Mucosa of rectum (tissue), 2 donors: ENCODE measurements around the gene GSTM3.
"Not testable (repeated sequence)": the region's sequence is repeated elsewhere in the genome, so short reads cannot be mapped to it uniquely, and the experiment has no call there.

ENCODE experiments used
- H3K27ac ChIP-seq, 2 donors: one replicate each; pipeline ENCODE4 v1.7.0; 2013; ENCODE audit warnings: inconsistent platforms in 2 of 2, low read depth in 2 of 2, low read length in 2 of 2
- H3K27me3 ChIP-seq, 2 donors: one replicate each; pipeline ENCODE4 v1.7.0; 2013; ENCODE audit warnings: low read length in 2 of 2; ENCODE audit not compliant: control insufficient read depth in 2 of 2, insufficient read depth in 2 of 2
- H3K36me3 ChIP-seq, 2 donors: one replicate each; pipeline ENCODE4 v1.7.0; 2013; ENCODE audit warnings: low read length in 2 of 2; ENCODE audit not compliant: control insufficient read depth in 2 of 2, insufficient read depth in 2 of 2
- H3K4me1 ChIP-seq, 2 donors: one replicate each; pipeline ENCODE4 v1.7.0; 2013; ENCODE audit warnings: low read length in 2 of 2, mild to moderate bottlenecking in 1 of 2; ENCODE audit not compliant: control insufficient read depth in 2 of 2, insufficient read depth in 2 of 2
- H3K4me3 ChIP-seq, 2 donors: one replicate each; pipeline ENCODE4 v1.7.0; 2013; ENCODE audit warnings: low read length in 2 of 2
- H3K9ac ChIP-seq, 2 donors: one replicate each; pipeline ENCODE4 v1.7.0; 2013; ENCODE audit warnings: low read length in 2 of 2, low read depth in 1 of 2, mild to moderate bottlenecking in 1 of 2
- H3K9me3 ChIP-seq, 2 donors: one replicate each; pipeline ENCODE4 v1.7.0; 2013; ENCODE audit warnings: low read length in 2 of 2; ENCODE audit not compliant: control insufficient read depth in 2 of 2
- donor health status: healthy.
- donor health status: Normal muscosa, but diverticular disease.

GSTM3 gene

GRCh38 chr1:109768335-109768650 lies 27.5 kb upstream of the GSTM3 start:
- Histone ChIP-seq H3K27ac (no peak overlapping the region), H3K4me1 (peaks cover 23 to 30% of the 10 kb centered on the region in 2 donors), H3K36me3 (no peaks in the 10 kb centered on the region)

GRCh38 chr1:109767637-109768334 lies 26.9 kb upstream of the GSTM3 start:
- H3K4me3 ChIP-seq: no peak overlapping the region
- no peaks in the 10 kb centered on the region for H3K27me3 ChIP-seq
- peaks cover 21 to 31% of the 10 kb centered on the region in 2 donors for H3K4me1 ChIP-seq
- H3K27ac ChIP-seq: no peak overlapping the region
- no peaks in the 10 kb centered on the region for H3K36me3 ChIP-seq
- no peak overlapping the region for H3K9ac ChIP-seq
- H3K9me3 ChIP-seq: no peaks in the 10 kb centered on the region

More at GRCh38 chr1:109768335-109768650, 27.5 kb upstream of the GSTM3 start:
- Histone ChIP-seq H3K9ac (no peak overlapping the region), H3K4me3 (no peak overlapping the region), H3K27me3 (no peaks in the 10 kb centered on the region), H3K9me3 (no peaks in the 10 kb centered on the region)

- H3K4me3 ChIP-seq, H3K36me3 ChIP-seq, H3K9ac ChIP-seq, H3K9me3 ChIP-seq, H3K27me3 ChIP-seq: not testable (repeated sequence)
- Histone ChIP-seq H3K27ac (peak overlapping the region in 1 of 2 donors; percentile 97), H3K4me1 (peaks cover 23 to 35% of the 10 kb centered on the region in 2 donors)
These were observed 26.3 kb upstream of the GSTM3 start for GRCh38 chr1:109766991-109767636.

- Histone ChIP-seq H3K36me3 (peaks cover 0 to 8% of the 10 kb centered on the region in 2 donors), H3K27me3 (no peaks in the 10 kb centered on the region), H3K27ac (peak overlapping the region; percentile 97 to 98), H3K9me3 (no peaks in the 10 kb centered on the region), H3K4me3 (peak overlapping the region; percentile 17 to 48), H3K4me1 (peaks cover 33 to 41% of the 10 kb centered on the region in 2 donors), H3K9ac (peak overlapping the region in 1 of 2 donors; percentile 42)
These were observed 25.2 kb upstream of the GSTM3 start for GRCh38 chr1:109765896-109766615.

- Histone ChIP-seq H3K4me3 (peak overlapping the region; percentile 17 to 48), H3K9ac (peak overlapping the region in 1 of 2 donors; percentile 42), H3K4me1 (peaks cover 38 to 41% of the 10 kb centered on the region in 2 donors)
These were observed 24.6 kb upstream of the GSTM3 start for GRCh38 chr1:109765483-109765815.

GRCh38 chr1:109764561-109765482 lies 24.0 kb upstream of the GSTM3 start:
- Histone ChIP-seq H3K27ac (peak overlapping the region; percentile 97 to 98), H3K4me3 (peak overlapping the region in 1 of 2 donors; percentile 89), H3K4me1 (peaks cover 39 to 41% of the 10 kb centered on the region in 2 donors), H3K9ac (peak overlapping the region; percentile 100), H3K36me3 (peaks cover 2 to 16% of the 10 kb centered on the region in 2 donors), H3K9me3 (no peaks in the 10 kb centered on the region), H3K27me3 (no peaks in the 10 kb centered on the region)

More at GRCh38 chr1:109765483-109765815, 24.6 kb upstream of the GSTM3 start:
- H3K9me3 ChIP-seq: no peaks in the 10 kb centered on the region
- peaks cover 0 to 11% of the 10 kb centered on the region in 2 donors for H3K36me3 ChIP-seq
- H3K27me3 ChIP-seq: no peaks in the 10 kb centered on the region
- peak overlapping the region; percentile 97 to 98 for H3K27ac ChIP-seq

- Histone ChIP-seq H3K27me3 (no peaks in the 10 kb centered on the region), H3K9ac (peak within 1 kb of the TSS; percentile 100), H3K9me3 (no peaks in the 10 kb centered on the region), H3K4me1 (peaks cover 39 to 41% of the 10 kb centered on the region in 2 donors), H3K27ac (peak within 1 kb of the TSS; percentile 97 to 98), H3K4me3 (peak within 1 kb of the TSS; percentile 89 to 98), H3K36me3 (peaks cover 12 to 26% of the 10 kb centered on the region in 2 donors)
These were observed 23.0 kb upstream of the GSTM3 start, which contains the start of gene EPS8L3 for GRCh38 chr1:109763646-109764415. TSS of gene EPS8L3 (minus strand) at chr1:109763923. CDS start at chr1:109761749, 2,174 bp downstream.

- peak overlapping the region; percentile 97 to 98 for H3K27ac ChIP-seq
- peak overlapping the region; percentile 100 for H3K9ac ChIP-seq
- no peaks in the 10 kb centered on the region for H3K27me3 ChIP-seq
- peak overlapping the region; percentile 89 to 98 for H3K4me3 ChIP-seq
- no peaks in the 10 kb centered on the region for H3K9me3 ChIP-seq
- H3K4me1 ChIP-seq: peaks cover 39 to 41% of the 10 kb centered on the region in 2 donors
- peaks cover 20 to 34% of the 10 kb centered on the region in 2 donors for H3K36me3 ChIP-seq
These were observed 22.2 kb upstream of the GSTM3 start for GRCh38 chr1:109762821-109763645.
